ENCODE data around the gene ABTB1.

Gene ABTB1

GRCh38 chr3:127706785-127707351 is 34.1 kb downstream of the ABTB1 start:
- DNase-seq (ENCODE audit: low spot score) = no peak

DNA sequence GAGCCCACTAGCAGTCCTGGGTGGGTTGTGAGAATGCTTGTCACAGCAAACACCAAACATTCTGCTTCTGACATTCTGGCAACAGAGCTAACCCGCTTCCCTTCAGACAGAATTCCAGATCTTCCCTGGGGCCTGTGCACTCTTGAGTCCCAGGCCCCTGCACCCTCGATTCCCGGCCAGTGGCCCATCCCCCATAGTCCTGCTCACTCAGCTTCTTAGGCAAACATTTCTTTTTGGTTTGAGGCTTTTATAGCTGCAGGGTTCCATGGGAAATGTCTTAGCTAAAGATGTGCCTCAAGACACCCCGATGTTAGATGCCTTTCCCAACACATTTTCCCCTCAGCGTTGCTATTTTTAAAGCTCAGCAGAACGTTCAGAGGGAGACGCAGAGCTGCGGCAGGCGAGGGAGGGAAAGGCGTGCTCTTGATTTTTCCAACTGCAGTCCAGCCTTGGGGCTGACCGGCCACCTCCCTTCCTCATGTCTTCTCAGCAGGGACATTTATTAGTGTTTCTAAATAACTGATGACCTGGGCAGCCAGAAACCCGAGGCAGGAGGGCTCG is 35.2 kb downstream of the ABTB1 start:
- no peak for DNase-seq (ENCODE audit: low spot score)

- DNase-seq (ENCODE audit: low spot score) = no peak
These were observed 36.1 kb downstream of the ABTB1 start for GRCh38 chr3:127708837-127709236.

DNA sequence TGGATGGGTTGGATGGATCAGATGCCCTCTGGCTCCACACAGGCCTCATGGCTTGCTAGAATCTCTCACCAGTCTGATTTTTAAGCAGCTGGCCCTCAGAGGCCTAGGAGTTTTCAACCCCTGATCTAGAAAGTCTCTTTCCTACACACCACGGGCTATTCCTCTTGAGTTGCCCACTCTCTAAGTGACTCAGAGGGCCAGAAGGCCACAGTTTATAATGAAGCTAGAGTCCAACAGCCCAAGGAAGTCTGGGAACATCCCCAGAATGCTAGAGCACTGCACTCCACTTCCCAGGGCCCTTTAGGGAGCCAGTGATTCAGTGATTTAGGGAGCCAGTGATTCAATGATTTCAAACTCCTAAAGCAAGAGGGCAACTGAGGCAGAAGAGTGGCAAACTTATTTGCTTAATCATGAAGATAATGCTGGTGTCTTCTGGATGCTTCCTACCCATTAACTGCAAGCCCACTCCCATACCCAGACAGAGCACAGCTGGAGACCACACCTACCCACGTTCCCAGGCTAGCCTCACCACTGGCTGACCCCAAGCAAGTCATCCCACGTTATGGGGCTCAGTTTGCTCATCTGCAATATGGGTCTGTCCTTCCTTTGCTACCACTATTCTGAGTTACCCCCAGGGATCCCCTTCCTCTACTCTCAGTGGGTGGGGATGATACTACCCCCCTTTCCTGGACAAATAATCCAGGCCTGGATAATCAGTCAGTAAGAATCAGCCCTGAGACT is 36.7 kb downstream of the ABTB1 start:
- no peak for DNase-seq (ENCODE audit: low spot score)

DNA sequence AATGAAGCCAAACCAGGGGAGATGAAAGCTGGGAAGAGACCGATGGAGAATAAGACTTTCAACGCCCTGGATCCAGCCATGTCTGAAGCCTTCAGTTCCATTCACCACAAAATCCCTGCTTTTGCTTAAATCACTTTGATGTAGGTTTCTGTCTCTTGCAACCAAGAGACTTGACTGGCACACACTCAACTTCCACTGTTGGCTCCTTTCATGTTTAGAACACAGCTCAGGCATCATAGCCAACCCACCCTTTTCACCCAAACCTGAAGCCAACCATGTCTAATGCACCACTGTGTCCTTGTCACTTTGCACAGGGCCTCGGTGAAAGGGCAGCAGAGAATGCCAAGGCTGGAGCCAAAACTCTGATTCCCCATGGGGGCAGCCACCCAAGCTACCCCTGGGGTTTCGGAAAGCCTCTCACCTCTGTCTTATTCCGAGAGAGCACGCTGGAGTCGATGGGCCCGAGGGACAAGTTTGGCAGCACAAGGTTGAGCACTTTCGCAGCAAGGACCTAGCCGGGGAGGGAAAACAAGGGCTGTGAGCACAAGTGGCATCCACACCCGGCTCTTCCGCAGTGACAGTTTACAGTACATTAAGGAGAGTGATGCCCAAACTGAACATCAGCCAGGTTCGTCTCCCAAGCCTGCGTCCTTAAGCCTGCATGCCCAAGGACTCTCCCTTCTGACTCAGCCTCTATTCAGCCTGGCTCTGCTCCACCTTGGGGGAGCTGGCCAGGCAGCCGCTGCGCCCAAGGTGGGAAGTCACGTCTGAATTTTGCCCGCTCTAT is 37.6 kb downstream of the ABTB1 start:
- no peak for DNase-seq (ENCODE audit: low spot score)

- DNase-seq (ENCODE audit: low spot score) = no peak
These were observed 38.4 kb downstream of the ABTB1 start for GRCh38 chr3:127711021-127711695.

GRCh38 chr3:127711896-127712295 is 39.1 kb downstream of the ABTB1 start:
- DNase-seq (ENCODE audit: low spot score) = no peak

DNA sequence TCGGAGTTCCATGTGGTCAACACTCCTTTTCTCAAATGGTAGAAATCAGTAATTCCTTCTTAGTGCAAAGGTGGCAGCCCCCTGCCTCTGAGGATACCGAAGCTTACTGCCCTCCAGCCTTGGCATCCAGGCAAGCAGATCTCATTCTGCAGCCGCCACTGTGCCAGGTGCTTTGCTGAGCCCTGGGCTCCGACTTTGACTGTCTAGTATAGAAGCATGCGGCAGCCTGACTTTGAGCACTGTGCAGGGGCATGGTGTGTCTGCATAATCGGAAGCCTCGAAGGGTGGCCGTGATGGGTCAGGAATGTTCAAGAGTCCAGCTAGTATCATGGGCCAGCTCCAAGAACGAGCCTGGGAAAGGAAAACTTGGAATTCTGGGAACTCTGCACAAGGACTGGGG is 39.7 kb downstream of the ABTB1 start:
- no peak for DNase-seq (ENCODE audit: low spot score)

DNA sequence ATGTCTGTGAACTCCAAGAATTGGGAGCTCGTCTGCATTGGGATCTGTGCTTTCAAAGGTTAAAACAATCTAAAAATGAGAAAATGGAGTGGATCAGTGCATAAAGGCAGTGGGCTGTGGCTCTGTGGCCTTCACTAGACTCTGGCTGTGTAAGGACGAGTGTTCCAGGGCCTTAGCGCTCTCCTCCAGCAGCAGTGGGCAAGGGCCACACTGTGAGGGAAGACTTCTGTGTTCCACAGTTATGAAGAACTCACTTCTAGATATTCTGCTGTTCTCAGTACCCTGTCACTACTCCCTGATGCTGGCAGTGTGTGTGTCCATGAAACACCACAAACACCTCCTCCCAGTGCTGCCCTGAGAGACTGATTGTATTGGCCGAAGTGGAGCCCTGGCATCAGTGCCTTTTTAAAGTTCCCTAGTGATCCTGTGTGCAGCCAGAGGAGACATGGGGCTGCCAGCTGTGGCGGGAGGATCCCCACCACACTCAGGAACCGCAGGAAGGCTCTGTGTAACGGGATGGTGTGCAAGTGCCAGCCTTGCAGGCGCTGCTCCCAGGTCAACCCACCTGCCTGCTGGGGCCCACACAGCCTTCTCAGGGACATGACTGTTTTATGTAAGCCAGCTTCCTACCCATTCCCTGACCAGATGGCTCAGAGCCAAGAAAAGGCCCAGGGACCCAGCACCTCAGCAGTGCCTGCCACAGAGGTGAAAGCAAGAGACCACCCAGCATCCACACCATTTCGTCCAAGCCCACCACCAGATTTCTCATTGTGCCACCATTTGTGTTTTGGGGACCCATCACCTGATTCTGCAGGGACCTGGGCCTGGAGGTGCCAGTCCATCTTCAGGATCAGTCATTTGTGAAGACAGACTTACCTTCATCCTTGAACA is 40.4 kb downstream of the ABTB1 start:
- DNase-seq (ENCODE audit: low spot score) = no peak

DNA sequence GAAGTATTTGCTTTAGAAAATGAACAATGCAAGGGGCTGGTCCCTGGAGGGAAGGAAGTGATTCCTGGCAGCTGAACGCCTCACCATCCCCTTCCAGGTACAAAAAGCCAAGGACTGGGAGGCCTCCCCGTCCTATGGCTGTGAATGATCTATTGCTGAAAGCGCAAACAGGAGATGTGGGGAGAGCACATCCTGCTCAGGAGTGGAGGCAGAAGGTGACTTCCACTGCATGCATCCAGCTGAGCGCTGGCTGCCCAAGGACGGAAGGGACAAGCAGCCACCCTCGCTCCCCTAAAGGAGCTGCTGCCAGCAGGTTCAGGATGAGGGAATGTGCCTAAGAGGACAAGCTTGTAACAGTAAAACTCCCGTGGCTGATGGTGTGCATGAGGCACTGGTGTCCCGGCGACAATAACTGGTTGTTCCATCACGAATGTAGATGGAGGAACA is 41.4 kb downstream of the ABTB1 start:
- DNase-seq (ENCODE audit: low spot score) = no peak

- no peak for DNase-seq (ENCODE audit: low spot score)
These were observed 42.1 kb downstream of the ABTB1 start for GRCh38 chr3:127714866-127715265.

- no peak for DNase-seq (ENCODE audit: low spot score)
These were observed 42.8 kb downstream of the ABTB1 start for GRCh38 chr3:127715532-127715931.

- DNase-seq (ENCODE audit: low spot score) = no peak
These were observed 43.6 kb downstream of the ABTB1 start for GRCh38 chr3:127716384-127716783.

- DNase-seq (ENCODE audit: low spot score) = no peak
These were observed 44.8 kb downstream of the ABTB1 start for GRCh38 chr3:127717357-127718244.

DNA sequence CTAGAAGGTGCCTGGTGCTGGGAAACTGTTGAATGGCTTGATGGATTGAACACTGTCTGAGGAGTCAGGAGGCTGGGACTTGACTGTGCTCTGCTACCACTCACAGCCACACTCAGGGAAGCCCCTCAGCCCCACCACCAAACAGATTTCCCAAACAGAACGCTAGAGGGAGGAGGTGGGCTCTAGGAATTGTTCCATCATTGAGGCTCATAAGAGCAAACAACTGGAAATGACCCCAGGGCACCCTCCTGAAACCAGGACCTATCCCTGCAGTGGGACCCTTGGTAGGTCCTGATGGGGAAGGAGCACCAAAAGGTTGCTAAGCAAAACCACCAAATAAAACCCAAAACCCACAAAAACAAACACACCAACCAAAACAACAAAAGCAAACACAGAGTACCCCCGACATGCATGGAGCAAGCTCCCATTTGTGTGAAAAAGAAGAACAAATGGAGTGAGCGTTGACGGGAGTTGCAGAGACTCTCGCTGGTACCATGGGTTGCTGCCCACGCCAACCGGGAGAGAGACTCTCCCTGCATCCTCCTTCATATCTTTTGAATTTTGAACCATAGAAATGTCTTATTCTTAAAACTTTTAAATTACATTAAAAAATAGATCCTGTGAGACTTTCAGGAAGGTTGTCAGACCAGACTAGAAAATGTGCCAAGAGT is 45.6 kb downstream of the ABTB1 start:
- DNase-seq (ENCODE audit: low spot score) = no peak

GRCh38 chr3:127718916-127719290 is 46.2 kb downstream of the ABTB1 start:
- DNase-seq (ENCODE audit: low spot score) = no peak

GRCh38 chr3:127719369-127719768 is 46.6 kb downstream of the ABTB1 start:
- DNase-seq (ENCODE audit: low spot score) = no peak

- no peak for DNase-seq (ENCODE audit: low spot score)
These were observed 47.5 kb downstream of the ABTB1 start for GRCh38 chr3:127720161-127720823.
